T-helper 1 cell treated with Interleukin-12 subunit alpha and Interleukin-12 subunit beta and Interleukin-4 antibody, amounts not matched to agents 30 μg/mL and 1 μg/mL, for 36 hours (primary cell): ENCODE results near the gene KCNIP3.

ENCODE experiments used
- H3K27ac Mint-ChIP-seq: one replicate; pipeline ENCODE4 v1.8.0; 2021; ENCODE audit warnings: mild to moderate bottlenecking, mixed read lengths
- H3K27me3 Mint-ChIP-seq: one replicate; pipeline ENCODE4 v1.8.0; 2021; ENCODE audit warnings: low read depth, mixed read lengths
- H3K36me3 Mint-ChIP-seq: one replicate; pipeline ENCODE4 v1.8.0; 2021; ENCODE audit warnings: low read depth, mixed read lengths
- H3K4me1 Mint-ChIP-seq: one replicate; pipeline ENCODE4 v1.8.0; 2021; ENCODE audit warnings: low read depth, mixed read lengths
- H3K4me3 Mint-ChIP-seq: one replicate; pipeline ENCODE4 v1.8.0; 2021; ENCODE audit warnings: mild to moderate bottlenecking, moderate library complexity, mixed read lengths
- H3K9me3 Mint-ChIP-seq: one replicate; pipeline ENCODE4 v1.8.0; 2021; ENCODE audit warnings: mixed read lengths

Gene KCNIP3

DNA sequence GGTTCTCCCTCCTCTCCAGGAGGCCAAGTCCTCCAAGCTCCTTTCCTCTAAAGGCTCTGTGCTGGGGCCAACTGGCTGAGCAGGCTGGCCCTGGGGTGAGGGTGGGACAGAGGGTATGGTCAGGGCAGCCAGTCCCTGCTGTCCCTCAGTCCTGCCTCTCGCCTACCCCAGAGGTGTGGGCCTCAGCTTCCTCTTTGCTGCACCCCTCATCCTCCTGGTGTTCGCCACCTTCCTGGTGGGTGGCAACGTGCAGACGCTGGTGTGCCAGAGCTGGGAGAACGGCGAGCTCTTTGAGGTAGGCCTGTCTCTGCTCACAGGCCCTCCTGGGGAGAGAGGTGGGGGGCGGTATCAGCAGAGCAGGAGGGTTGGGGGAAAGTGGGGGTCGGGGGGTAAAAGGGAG is 16.1 kb upstream of the KCNIP3 start:
- no peaks in the 10 kb centered on the region for H3K27me3 Mint-ChIP-seq
- H3K9me3 Mint-ChIP-seq, result no peaks in the 10 kb centered on the region
- no peak overlapping the region for H3K4me3 Mint-ChIP-seq
- no peaks in the 10 kb centered on the region for H3K36me3 Mint-ChIP-seq
- H3K4me1 Mint-ChIP-seq, result no peaks in the 10 kb centered on the region
- no peak overlapping the region for H3K27ac Mint-ChIP-seq

GRCh38 chr2:95281786-95282185 is 15.4 kb upstream of the KCNIP3 start:
- Mint-ChIP-seq H3K36me3 (no peaks in the 10 kb centered on the region), H3K4me3 (no peak overlapping the region), H3K4me1 (no peaks in the 10 kb centered on the region), H3K9me3 (no peaks in the 10 kb centered on the region), H3K27ac (no peak overlapping the region), H3K27me3 (no peaks in the 10 kb centered on the region)

DNA sequence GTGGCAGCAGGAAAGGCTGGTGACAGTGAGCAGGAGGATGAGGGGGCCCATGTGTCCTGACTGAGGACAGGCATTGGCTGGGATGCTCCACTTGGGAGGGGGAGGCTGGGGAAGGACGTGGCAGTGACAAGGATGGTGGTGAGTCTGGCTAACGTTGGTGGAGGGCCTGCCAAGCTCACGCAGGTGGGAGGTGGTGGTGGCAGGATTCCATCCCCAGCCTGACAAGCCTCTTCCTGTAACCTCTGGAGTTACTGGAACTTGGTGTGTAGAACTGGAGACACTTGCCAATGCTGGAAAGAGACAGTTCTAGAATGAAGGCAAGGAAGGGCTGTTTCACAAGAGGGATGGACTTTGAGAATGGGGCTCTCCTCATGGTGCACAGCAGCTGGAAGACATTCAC is 14.7 kb upstream of the KCNIP3 start:
- H3K4me1 Mint-ChIP-seq, result no peaks in the 10 kb centered on the region
- H3K4me3 Mint-ChIP-seq, result no peak overlapping the region
- no peaks in the 10 kb centered on the region for H3K9me3 Mint-ChIP-seq
- H3K27me3 Mint-ChIP-seq, result no peaks in the 10 kb centered on the region
- no peak overlapping the region for H3K27ac Mint-ChIP-seq
- no peaks in the 10 kb centered on the region for H3K36me3 Mint-ChIP-seq

GRCh38 chr2:95283562-95283961 is 13.6 kb upstream of the KCNIP3 start:
- H3K4me3 Mint-ChIP-seq, result no peak overlapping the region
- no peak overlapping the region for H3K27ac Mint-ChIP-seq
- H3K27me3 Mint-ChIP-seq, result no peaks in the 10 kb centered on the region
- H3K4me1 Mint-ChIP-seq, result no peaks in the 10 kb centered on the region
- H3K36me3 Mint-ChIP-seq, result no peaks in the 10 kb centered on the region
- H3K9me3 Mint-ChIP-seq, result no peaks in the 10 kb centered on the region

DNA sequence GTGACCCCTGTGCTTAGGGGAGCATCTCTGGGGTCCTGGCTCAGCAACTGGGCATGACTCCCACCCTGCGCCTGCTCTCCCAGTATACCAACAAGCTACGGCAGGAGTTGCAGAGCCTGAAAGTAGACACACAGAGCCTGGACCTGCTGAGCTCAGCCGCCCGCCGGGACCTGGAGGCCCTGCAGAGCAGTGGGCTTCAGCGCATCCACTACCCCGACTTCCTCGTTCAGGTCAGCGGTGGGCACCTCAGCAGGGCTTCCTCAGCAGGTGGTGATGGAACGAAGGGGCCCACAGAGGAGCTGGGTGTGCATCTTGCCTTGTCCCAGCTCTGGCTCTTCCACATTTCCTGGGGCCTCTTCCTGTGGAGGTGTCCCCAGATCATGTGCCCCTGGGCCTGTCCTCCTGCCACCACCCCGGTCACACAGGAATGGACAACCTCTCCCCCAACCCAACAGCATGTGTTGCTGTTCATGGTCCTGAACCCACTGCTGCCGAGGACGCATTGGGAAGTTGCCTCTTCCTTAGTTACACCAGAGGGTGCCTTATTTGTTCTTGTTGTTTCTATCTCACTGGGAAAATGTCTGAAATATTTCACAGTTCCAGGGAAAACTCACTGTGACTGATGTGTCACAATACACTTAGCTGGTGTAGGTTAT is 12.1 kb upstream of the KCNIP3 start:
- no peaks in the 10 kb centered on the region for H3K36me3 Mint-ChIP-seq
- H3K27me3 Mint-ChIP-seq, result no peaks in the 10 kb centered on the region
- H3K27ac Mint-ChIP-seq, result no peak overlapping the region
- H3K4me1 Mint-ChIP-seq, result no peaks in the 10 kb centered on the region
- H3K9me3 Mint-ChIP-seq, result peaks cover 2% of the 10 kb centered on the region
- H3K4me3 Mint-ChIP-seq, result no peak overlapping the region

DNA sequence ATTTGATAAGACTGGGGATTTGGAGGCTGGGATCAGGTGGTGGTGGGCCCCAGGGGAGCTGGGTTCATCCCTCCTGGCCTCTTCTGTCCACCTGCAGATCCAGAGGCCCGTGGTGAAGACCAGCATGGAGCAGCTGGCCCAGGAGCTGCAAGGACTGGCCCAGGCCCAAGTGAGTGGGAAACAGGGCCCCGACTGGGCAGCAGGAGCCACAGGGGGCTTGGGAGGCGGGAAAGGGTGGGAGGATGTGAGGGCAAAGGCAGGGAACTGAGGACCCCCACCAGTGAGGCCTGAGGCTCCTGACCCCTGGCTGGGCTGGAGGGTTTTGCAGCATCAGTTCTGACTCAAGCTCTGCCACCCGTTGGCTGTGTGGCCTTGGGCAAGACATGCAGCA is 11.6 kb upstream of the KCNIP3 start:
- no peaks in the 10 kb centered on the region for H3K27me3 Mint-ChIP-seq
- H3K4me3 Mint-ChIP-seq, result no peak overlapping the region
- no peaks in the 10 kb centered on the region for H3K36me3 Mint-ChIP-seq
- no peak overlapping the region for H3K27ac Mint-ChIP-seq
- no peaks in the 10 kb centered on the region for H3K4me1 Mint-ChIP-seq
- peaks cover 7% of the 10 kb centered on the region for H3K9me3 Mint-ChIP-seq

DNA sequence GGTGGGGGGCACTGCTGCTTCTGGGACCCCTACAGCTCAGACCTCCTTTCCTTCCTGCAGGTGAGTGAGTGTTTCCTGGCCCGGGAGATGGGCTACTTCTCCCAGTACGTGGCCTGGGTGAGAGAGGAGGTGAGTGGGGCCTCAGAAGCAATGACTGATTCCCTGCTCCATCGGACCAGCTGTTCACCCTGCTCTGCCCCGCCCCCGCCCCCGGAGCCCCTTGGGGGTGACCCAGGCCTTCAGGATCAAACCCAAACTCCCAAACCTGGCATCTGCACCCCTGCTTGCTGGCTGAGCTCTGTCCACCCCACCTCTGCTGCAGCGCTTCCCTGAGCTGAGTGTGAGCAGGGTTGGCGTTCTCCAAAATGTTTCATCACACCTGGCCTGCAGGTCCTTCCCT is 9.8 kb upstream of the KCNIP3 start:
- no peaks in the 10 kb centered on the region for H3K4me1 Mint-ChIP-seq
- no peaks in the 10 kb centered on the region for H3K36me3 Mint-ChIP-seq

GRCh38 chr2:95287806-95288205 is 9.3 kb upstream of the KCNIP3 start:
- no peak overlapping the region for H3K4me3 Mint-ChIP-seq
- no peaks in the 10 kb centered on the region for H3K27me3 Mint-ChIP-seq
- no peaks in the 10 kb centered on the region for H3K4me1 Mint-ChIP-seq
- H3K36me3 Mint-ChIP-seq, result no peaks in the 10 kb centered on the region
- no peak overlapping the region for H3K27ac Mint-ChIP-seq
- peaks cover 21% of the 10 kb centered on the region for H3K9me3 Mint-ChIP-seq

More for the DNA sequence above, 9.8 kb upstream of the KCNIP3 start:
- Mint-ChIP-seq H3K4me3 (no peak overlapping the region), H3K27me3 (no peaks in the 10 kb centered on the region), H3K9me3 (peaks cover 20% of the 10 kb centered on the region), H3K27ac (no peak overlapping the region)

DNA sequence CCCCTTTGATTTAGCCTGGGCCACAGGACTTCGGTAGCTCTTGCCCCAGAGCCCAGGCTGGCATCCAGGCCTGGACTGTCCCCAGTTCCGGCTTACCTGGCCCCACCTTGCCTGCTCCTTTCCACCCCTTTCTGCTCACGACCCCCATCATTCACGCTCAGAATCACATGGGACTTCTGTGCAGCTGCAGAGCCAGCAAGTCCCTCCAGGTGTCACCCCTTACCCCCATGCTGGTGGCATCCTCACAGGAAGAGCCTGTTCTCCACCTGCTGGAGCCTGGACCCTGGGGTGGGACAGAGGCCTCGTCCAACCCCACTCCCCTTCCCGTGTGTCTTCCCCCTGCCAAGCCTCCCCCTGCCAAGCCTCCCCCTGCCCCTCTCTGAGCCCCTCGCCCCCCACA is 7.9 kb upstream of the KCNIP3 start:
- Mint-ChIP-seq H3K36me3 (no peaks in the 10 kb centered on the region), H3K27me3 (no peaks in the 10 kb centered on the region), H3K4me3 (no peak overlapping the region), H3K9me3 (peaks cover 21% of the 10 kb centered on the region), H3K27ac (no peak overlapping the region), H3K4me1 (no peaks in the 10 kb centered on the region)

- Mint-ChIP-seq H3K4me3 (no peak overlapping the region), H3K4me1 (no peaks in the 10 kb centered on the region), H3K36me3 (no peaks in the 10 kb centered on the region), H3K9me3 (peaks cover 21% of the 10 kb centered on the region), H3K27ac (no peak overlapping the region), H3K27me3 (no peaks in the 10 kb centered on the region)
These were observed 5.9 kb upstream of the KCNIP3 start for GRCh38 chr2:95291222-95291621.

- Mint-ChIP-seq H3K9me3 (peaks cover 21% of the 10 kb centered on the region), H3K36me3 (no peaks in the 10 kb centered on the region), H3K4me3 (no peak overlapping the region), H3K27me3 (no peaks in the 10 kb centered on the region), H3K4me1 (no peaks in the 10 kb centered on the region), H3K27ac (no peak overlapping the region)
These were observed 4.4 kb upstream of the KCNIP3 start for GRCh38 chr2:95292623-95293260.

GRCh38 chr2:95294579-95295250 is 2.4 kb upstream of the KCNIP3 start:
- no peaks in the 10 kb centered on the region for H3K4me1 Mint-ChIP-seq
- H3K27me3 Mint-ChIP-seq, result no peaks in the 10 kb centered on the region
- H3K36me3 Mint-ChIP-seq, result no peaks in the 10 kb centered on the region
- H3K9me3 Mint-ChIP-seq, result peaks cover 21% of the 10 kb centered on the region
- no peak overlapping the region for H3K27ac Mint-ChIP-seq
- no peak overlapping the region for H3K4me3 Mint-ChIP-seq

DNA sequence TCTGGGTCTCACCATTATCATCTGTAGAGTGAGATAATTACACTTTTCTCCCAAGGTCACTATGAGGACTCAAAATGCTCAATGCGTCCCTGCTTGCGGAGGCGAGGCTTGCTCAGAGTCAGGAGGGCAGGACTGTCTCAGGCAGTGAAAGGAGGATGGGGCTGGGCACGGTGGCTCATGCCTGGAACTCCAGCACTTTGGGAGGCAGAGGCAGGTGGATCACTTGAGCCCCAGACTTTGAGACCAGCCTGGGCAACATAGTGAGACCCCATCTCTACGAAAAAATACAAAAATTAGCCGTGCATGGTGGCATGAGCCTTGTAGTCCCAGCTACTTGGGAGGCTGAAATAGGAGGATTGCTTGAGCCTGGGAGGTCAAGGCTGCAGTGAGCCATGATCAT is 1.8 kb upstream of the KCNIP3 start:
- Mint-ChIP-seq H3K36me3 (no peaks in the 10 kb centered on the region), H3K4me1 (no peaks in the 10 kb centered on the region), H3K9me3 (peaks cover 16% of the 10 kb centered on the region), H3K27me3 (no peaks in the 10 kb centered on the region), H3K27ac (no peak overlapping the region), H3K4me3 (no peak overlapping the region)

DNA sequence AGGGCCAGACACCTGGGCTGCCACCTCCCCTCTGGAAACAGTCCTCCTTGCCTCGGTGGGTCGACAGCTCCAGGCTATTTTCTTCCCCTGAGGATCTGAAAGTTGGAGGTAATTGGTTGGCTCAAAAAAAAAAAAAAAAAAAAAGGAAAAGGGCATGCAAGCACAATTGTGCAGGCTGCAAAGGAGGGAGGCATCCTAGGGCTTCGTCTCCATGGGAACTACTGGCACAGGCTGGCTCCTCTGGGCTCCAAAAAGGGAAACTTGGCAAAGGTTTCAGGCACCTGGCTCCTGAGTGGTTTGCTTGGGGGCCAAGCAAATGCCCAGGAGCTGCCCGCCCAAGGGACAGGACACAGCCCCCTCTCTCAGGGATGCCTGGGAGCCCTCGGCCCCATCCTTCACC is 1.1 kb upstream of the KCNIP3 start:
- H3K9me3 Mint-ChIP-seq, result peaks cover 12% of the 10 kb centered on the region
- H3K27ac Mint-ChIP-seq, result no peak overlapping the region
- H3K4me3 Mint-ChIP-seq, result no peak overlapping the region
- no peaks in the 10 kb centered on the region for H3K4me1 Mint-ChIP-seq
- no peaks in the 10 kb centered on the region for H3K36me3 Mint-ChIP-seq
- no peaks in the 10 kb centered on the region for H3K27me3 Mint-ChIP-seq

DNA sequence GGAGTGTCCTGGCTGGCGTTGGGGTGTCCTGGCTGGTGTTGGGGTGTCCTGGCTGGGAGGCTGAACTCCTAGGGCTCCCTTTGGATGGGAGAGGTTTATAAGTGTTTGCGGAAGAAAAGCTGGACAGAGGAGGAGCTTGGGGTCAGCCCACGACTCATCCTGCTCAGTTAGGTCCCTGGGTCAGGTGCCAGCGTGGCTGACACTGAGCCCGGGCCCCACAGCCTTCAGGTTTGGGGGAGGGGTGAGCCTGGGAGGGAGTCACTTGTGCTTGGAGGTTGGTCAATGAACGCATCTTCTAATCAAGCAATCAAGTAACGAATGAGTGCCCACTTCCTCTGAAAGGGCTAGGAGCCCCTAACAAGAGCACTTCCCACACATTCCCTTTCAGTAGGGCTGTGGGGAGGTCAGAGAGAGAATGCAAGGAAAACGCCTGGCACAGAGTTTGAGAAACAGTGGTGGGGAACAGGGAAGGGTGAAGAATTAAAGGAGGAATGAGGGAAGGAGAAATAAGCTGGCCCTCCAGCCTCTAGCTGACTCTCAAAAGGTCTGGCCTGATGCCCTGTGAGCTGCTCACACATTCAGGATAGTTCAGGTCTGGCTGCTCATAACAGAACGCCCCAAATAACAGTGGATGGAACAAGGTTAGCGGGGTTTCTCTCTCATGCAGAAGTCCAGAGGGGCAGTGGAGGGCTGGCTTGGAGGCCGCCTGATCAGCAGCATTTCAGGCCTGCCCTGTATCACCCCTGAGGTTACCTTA is 670 bp downstream of the KCNIP3 start:
- H3K27ac Mint-ChIP-seq, result no peak overlapping the region
- no peaks in the 10 kb centered on the region for H3K36me3 Mint-ChIP-seq
- H3K9me3 Mint-ChIP-seq, result no peaks in the 10 kb centered on the region
- no peaks in the 10 kb centered on the region for H3K27me3 Mint-ChIP-seq
- H3K4me3 Mint-ChIP-seq, result no peak overlapping the region
- no peaks in the 10 kb centered on the region for H3K4me1 Mint-ChIP-seq
